Inflammatory macrophage (primary cell): Measurements from ENCODE around the gene NEK1.

ENCODE experiments used
- DNase-seq, 2 donors: peaks; one replicate each; pipeline ENCODE4 v3.0.0-alpha.2; 2020 to 2022

The NEK1 gene

DNA sequence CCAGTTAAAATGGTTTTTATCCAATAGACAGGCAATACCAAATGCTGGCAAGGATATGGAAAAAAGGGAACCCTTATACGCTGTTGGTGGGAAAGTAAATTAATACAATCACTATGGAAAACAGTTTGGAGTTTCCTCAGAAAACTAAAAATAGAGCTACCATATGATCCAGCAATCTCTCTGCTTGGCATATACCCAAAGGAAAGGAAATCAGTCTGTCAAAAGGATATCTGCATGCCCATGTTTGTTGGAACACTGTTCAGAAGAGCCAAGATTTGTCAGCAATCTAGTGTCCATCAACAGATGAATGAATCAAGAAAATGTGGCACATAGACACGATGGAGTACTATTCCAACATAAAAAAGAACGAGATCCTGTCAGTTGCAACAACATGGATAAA is 250.6 kb downstream of the NEK1 start:
- no peak for DNase-seq

DNA sequence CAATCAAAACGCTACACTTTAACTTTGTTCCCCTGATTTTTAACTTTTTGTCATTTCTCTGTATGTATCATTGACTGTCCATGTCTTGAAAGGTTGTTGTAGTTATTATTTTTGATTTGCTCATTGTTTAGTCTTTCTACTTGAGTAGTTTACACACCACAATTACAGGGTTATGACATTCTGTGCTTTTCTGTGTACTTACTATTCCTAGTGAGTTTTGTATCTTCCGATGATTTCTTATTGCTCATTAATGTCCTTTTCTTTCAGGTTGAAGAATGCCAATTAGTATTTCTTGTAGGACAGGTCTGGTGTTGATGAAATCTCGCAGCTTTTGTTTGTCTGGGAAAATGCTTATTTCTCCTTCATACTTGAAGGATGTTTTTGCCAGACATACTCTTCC is 252.4 kb downstream of the NEK1 start:
- no peak for DNase-seq

- no peak for DNase-seq
Measured at GRCh38 chr4:169352360-169352759, 260.0 kb downstream of the NEK1 start.

DNA sequence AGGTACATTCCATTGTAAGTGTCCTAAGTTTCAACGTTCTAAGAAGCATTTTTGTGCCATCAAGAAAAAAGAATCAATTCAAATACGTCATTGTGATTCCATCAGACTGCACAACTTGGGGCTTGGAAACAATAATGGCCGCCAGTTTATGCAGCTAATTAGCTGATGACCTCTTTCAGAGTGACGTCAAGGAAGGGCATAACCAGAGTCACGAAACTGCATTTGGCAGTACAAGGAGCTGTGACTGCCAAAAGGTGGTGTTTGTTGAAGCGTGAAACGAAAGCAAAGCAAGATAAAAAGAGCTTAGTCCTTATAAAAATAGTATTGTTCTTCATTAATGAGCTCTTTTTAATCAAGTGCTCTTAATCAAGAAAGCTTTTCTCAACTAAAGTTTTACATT is 260.5 kb downstream of the NEK1 start:
- no peak for DNase-seq

- no peak for DNase-seq
Measured at GRCh38 chr4:169348541-169348940, 263.8 kb downstream of the NEK1 start.

DNA sequence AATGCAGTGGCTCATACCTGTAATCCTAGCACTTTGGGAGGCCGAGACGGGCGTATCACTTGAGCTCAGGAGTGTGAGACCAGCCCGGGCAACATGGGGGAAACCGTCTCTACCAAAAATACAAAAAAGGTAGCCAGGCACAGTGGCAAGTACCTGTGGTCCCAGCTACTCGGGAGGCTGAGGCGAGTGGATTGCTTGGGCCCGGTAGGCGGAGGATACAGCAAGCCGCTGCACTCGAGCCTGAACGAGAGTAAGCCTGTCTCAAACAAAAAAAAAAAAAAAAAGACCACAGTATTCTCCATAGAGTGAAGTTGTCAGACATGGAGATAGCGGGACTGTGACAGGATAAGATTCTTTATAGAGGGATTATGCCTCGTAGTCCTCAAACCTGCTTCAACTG is 265.5 kb downstream of the NEK1 start:
- no peak for DNase-seq

DNA sequence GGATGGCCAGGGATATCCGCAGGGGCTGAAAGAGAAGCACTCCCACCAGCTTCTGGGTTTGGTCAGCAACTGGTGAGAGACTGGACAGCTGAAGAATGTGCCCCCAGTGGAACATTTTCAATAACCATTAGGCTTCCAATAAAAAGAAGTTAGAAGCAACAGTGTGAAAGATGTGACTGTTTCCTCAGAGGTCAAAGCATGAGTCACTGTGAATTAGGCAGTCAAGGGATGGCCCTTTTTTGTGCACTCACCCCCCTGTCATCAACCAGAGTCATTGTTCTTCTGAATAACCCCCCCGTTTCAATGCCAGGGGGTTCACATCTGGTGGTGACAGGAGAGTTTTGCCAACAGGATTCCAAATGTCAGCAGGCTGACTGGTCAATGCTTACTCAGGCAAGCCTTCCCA is 267.1 kb downstream of the NEK1 start:
- DNase-seq, result no peak
